Fibroblast of skin of left biceps (primary cell): ENCODE data around the gene LAPTM4A.
A peak's percentile ranks its signal among the peaks of the same experiment; 100 is the strongest.
"Not testable (repeated sequence)": the region's sequence is repeated elsewhere in the genome, so short reads cannot be mapped to it uniquely, and the experiment has no call there.

Experiments
- DNase-seq, 2 experiments: peaks; one replicate each; pipeline ENCODE4 v3.0.0-alpha.2; 2013; ENCODE audit warnings: low read depth in 2 of 2

Gene LAPTM4A

GRCh38 chr2:20050646-20051531 is 539 bp downstream of the LAPTM4A start:
- no peak for DNase-seq

GRCh38 chr2:20050104-20050645 is 1.3 kb downstream of the LAPTM4A start:
- DNase-seq, result peak in 1 of 2 experiments; percentile 34

GRCh38 chr2:20049637-20050036 is 1.8 kb downstream of the LAPTM4A start:
- DNase-seq, result no peak

GRCh38 chr2:20048488-20049448 is 2.7 kb downstream of the LAPTM4A start:
- no peak for DNase-seq

- DNase-seq, result not testable (repeated sequence)
These were observed 5.6 kb downstream of the LAPTM4A start for GRCh38 chr2:20045712-20046292.

GRCh38 chr2:20044778-20045177 is 6.7 kb downstream of the LAPTM4A start:
- no peak for DNase-seq

- no peak for DNase-seq
These were observed 8.9 kb downstream of the LAPTM4A start for GRCh38 chr2:20042531-20042930.

GRCh38 chr2:20040489-20041172 is 10.8 kb downstream of the LAPTM4A start:
- no peak for DNase-seq

GRCh38 chr2:20037660-20038059 is 13.8 kb downstream of the LAPTM4A start:
- no peak for DNase-seq

GRCh38 chr2:20035955-20036666 is 15.3 kb downstream of the LAPTM4A start:
- DNase-seq, result no peak

- DNase-seq, result no peak
These were observed 16.6 kb downstream of the LAPTM4A start for GRCh38 chr2:20034821-20035220.

- no peak for DNase-seq
These were observed 17.2 kb downstream of the LAPTM4A start for GRCh38 chr2:20034218-20034617.

GRCh38 chr2:20033322-20033721 is 18.1 kb downstream of the LAPTM4A start:
- DNase-seq, result no peak

- DNase-seq, result no peak
These were observed 21.2 kb downstream of the LAPTM4A start for GRCh38 chr2:20030224-20030623.

- no peak for DNase-seq
These were observed 23.6 kb downstream of the LAPTM4A start for GRCh38 chr2:20027705-20028434.

GRCh38 chr2:20027260-20027677 is 24.2 kb downstream of the LAPTM4A start:
- DNase-seq, result no peak

- DNase-seq, result peak; percentile 36 to 48
These were observed 26.2 kb downstream of the LAPTM4A start for GRCh38 chr2:20025065-20025786.

GRCh38 chr2:20023688-20024087 is 27.7 kb downstream of the LAPTM4A start:
- no peak for DNase-seq

- DNase-seq, result no peak
These were observed 29.9 kb downstream of the LAPTM4A start for GRCh38 chr2:20021405-20022009.
